HepG2 (cell line): ENCODE results near the gene HINT1. TPM values are rescaled to one million over a fixed set of nuclear protein-coding genes. Genes with fewer than 3 reads are reported as not detected.
A peak's percentile ranks its signal among the peaks of the same experiment; 100 is the strongest.

Experiments used
- FOXO4 ChIP-seq: sonication (generic); formaldehyde crosslinking; conservative IDR thresholded peaks from 2 replicates; pipeline ENCODE4 v1.8.1; 2023; ENCODE audit warnings: missing genetic modification reagents
- IKZF5 ChIP-seq: IDR thresholded peaks from 2 replicates; pipeline ENCODE4 v1.6.1; 2018; ENCODE audit warnings: missing genetic modification reagents, mild to moderate bottlenecking, missing compliant biosample characterization
- KAT2B ChIP-seq: fragments of 150-350 bp; IDR thresholded peaks from 2 replicates; pipeline ENCODE4 v1.6.1; 2014; ENCODE audit warnings: low read depth, low read length, borderline replicate concordance
- NFATC3 ChIP-seq: sonication (generic); formaldehyde crosslinking; IDR thresholded peaks from 2 replicates; pipeline ENCODE4 v1.5.1; 2020; ENCODE audit warnings: mild to moderate bottlenecking, missing genetic modification reagents
- NFKB2 ChIP-seq: sonication (generic); formaldehyde crosslinking; IDR thresholded peaks from 2 replicates; pipeline ENCODE4 v1.4.0; 2020; ENCODE audit warnings: missing genetic modification reagents, borderline replicate concordance
- PLRG1 ChIP-seq: fragments of 450-650 bp; conservative IDR thresholded peaks from 2 replicates; pipeline ENCODE4 v1.6.1; 2016
- POGZ ChIP-seq: sonication (generic); formaldehyde crosslinking; IDR thresholded peaks from 2 replicates; pipeline ENCODE4 v1.4.0; 2020; ENCODE audit warnings: mild to moderate bottlenecking, missing genetic modification reagents
- POLR2G ChIP-seq: fragments of 200-400 bp; formaldehyde crosslinking; IDR thresholded peaks from 2 replicates; pipeline ENCODE4 v1.6.1; 2018; ENCODE audit warnings: mild to moderate bottlenecking, low read depth, low read length, moderate library complexity
- RORA ChIP-seq: sonication (generic); formaldehyde crosslinking; IDR thresholded peaks from 2 replicates; pipeline ENCODE4 v1.5.0; 2020; ENCODE audit warnings: mild to moderate bottlenecking, missing genetic modification reagents, moderate library complexity
- U2AF2 ChIP-seq: fragments of 200-400 bp; formaldehyde crosslinking; IDR thresholded peaks from 2 replicates; pipeline ENCODE4 v1.6.1; 2017; ENCODE audit warnings: low read depth, mild to moderate bottlenecking, low read length
- UBTF ChIP-seq: sonication (generic); formaldehyde crosslinking; IDR thresholded peaks from 2 replicates; pipeline ENCODE4 v1.4.0; 2020; ENCODE audit warnings: mild to moderate bottlenecking, missing genetic modification reagents
- ZBTB38 ChIP-seq: sonication (generic); formaldehyde crosslinking; IDR thresholded peaks from 2 replicates; pipeline ENCODE4 v1.5.1; 2020; ENCODE audit warnings: mild to moderate bottlenecking, missing genetic modification reagents
- ZMYM3 ChIP-seq: sonication (generic); formaldehyde crosslinking; IDR thresholded peaks from 2 replicates; pipeline ENCODE4 v1.5.1; 2020; ENCODE audit warnings: mild to moderate bottlenecking, missing genetic modification reagents
- ZNF160 ChIP-seq: sonication (generic); formaldehyde crosslinking; IDR thresholded peaks from 2 replicates; pipeline ENCODE4 v1.8.0; 2022; ENCODE audit warnings: mild to moderate bottlenecking, inconsistent platforms, missing genetic modification reagents
- ZNF274 ChIP-seq: sonication (generic); formaldehyde crosslinking; IDR thresholded peaks from 2 replicates; pipeline ENCODE4 v1.5.1; 2020; ENCODE audit warnings: mild to moderate bottlenecking, missing genetic modification reagents
- ZNF430 ChIP-seq: sonication (generic); formaldehyde crosslinking; IDR thresholded peaks from 2 replicates; pipeline ENCODE4 v1.9.0; 2021; ENCODE audit warnings: mild to moderate bottlenecking, missing genetic modification reagents
- ZNF451 ChIP-seq: sonication (generic); formaldehyde crosslinking; IDR thresholded peaks from 2 replicates; pipeline ENCODE4 v1.5.0; 2020; ENCODE audit warnings: mild to moderate bottlenecking, missing genetic modification reagents
- ZNF562 ChIP-seq: sonication (generic); formaldehyde crosslinking; IDR thresholded peaks from 2 replicates; pipeline ENCODE4 v1.8.0; 2022; ENCODE audit warnings: missing genetic modification reagents, borderline replicate concordance
- ZNF644 ChIP-seq: IDR thresholded peaks from 2 replicates; pipeline ENCODE4 v1.6.1; 2016; ENCODE audit warnings: low read depth
- ZNF703 ChIP-seq: sonication (generic); formaldehyde crosslinking; IDR thresholded peaks from 2 replicates; pipeline ENCODE4 v1.5.1; 2020; ENCODE audit warnings: missing genetic modification reagents, mild to moderate bottlenecking, moderate library complexity, borderline replicate concordance
- ZNF709 ChIP-seq: sonication (generic); formaldehyde crosslinking; IDR thresholded peaks from 2 replicates; pipeline ENCODE4 v1.5.0; 2020; ENCODE audit warnings: mild to moderate bottlenecking, missing genetic modification reagents
- polyA plus RNA-seq, 8 experiments: library from polyadenylated mRNA; depleted of rRNA in 3 of 8; stranded (reverse) in 7 of 8; unstranded in 1 of 8; fragments of >200 nt; fragmentation: Illumina TruSeq in 4 of 8; extraction: Trizol in 4 of 8; gene quantifications; 2 replicates each; pipeline versions ENCODE4 v1.2.1 to v1.2.3, GENCODE V29; 2011 to 2016; ENCODE audit warnings: low read depth in 4 of 8, missing spikeins in 1 of 8, mixed read lengths in 1 of 8; ENCODE audit not compliant: insufficient read depth in 1 of 8
- total RNA-seq, 5 experiments: library from RNA; depleted of rRNA; stranded (reverse); fragments of >200 nt; fragmentation: Illumina TruSeq; extraction: Trizol; gene quantifications; 2 replicates each; pipeline ENCODE4 v1.2.3, GENCODE V29; 2016; ENCODE audit warnings: low read depth in 1 of 5
- TF ChIP-seq, protein P1 (sequence below): sonication (generic); formaldehyde crosslinking; IDR thresholded peaks from 2 replicates; pipeline ENCODE4 v1.4.0; 2020; ENCODE audit warnings: mild to moderate bottlenecking, missing genetic modification reagents
- TF ChIP-seq, protein P2 (sequence below): sonication (generic); formaldehyde crosslinking; IDR thresholded peaks from 2 replicates; pipeline ENCODE4 v1.4.0; 2020; ENCODE audit warnings: missing genetic modification reagents, low read depth, mild to moderate bottlenecking, borderline replicate concordance

HINT1 gene
- total and polyA plus RNA-seq, 2 of the 13 experiments (the other 11 are each of a cell fraction or from before 2014, with no cell fraction given), result 428 to 997 TPM

GRCh38 chr5:131164191-131165118, 601 bp downstream of the HINT1 start (continued):
- TF ChIP-seq UBTF (peak; percentile 97), POGZ (CRISPR knock-in tag) (no peak), ZNF451 (CRISPR knock-in tag) (peak; percentile 63; the same call in 1 of the 2 replicates), U2AF2 (no peak), ZNF703 (CRISPR knock-in tag) (no peak), KAT2B (no peak), NFATC3 (CRISPR knock-in tag) (no peak), ZMYM3 (CRISPR knock-in tag) (no peak), POLR2G (peak; percentile 4; the same call in 1 of the 2 replicates), NFKB2 (CRISPR knock-in tag) (no peak), ZNF430 (CRISPR knock-in tag) (no peak), FOXO4 (CRISPR knock-in tag) (no peak), RORA (CRISPR knock-in tag) (no peak), PLRG1 (no peak), ZNF160 (CRISPR knock-in tag) (peak; percentile 16; the same call in 1 of the 2 replicates), IKZF5 (CRISPR knock-in tag) (no peak), ZBTB38 (no peak; the same call in 1 of the 2 replicates), ZNF644 (CRISPR knock-in tag) (no peak), ZNF709 (CRISPR knock-in tag) (no peak), ZNF274 (CRISPR knock-in tag) (0 out of 2 replicates have a peak, but pooled peaks have one; percentile 26), ZNF562 (CRISPR knock-in tag) (no peak)
- TF ChIP-seq, protein P1, sequence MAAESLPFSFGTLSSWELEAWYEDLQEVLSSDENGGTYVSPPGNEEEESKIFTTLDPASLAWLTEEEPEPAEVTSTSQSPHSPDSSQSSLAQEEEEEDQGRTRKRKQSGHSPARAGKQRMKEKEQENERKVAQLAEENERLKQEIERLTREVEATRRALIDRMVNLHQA (CRISPR knock-in tag), result no peak
- TF ChIP-seq, protein P2, sequence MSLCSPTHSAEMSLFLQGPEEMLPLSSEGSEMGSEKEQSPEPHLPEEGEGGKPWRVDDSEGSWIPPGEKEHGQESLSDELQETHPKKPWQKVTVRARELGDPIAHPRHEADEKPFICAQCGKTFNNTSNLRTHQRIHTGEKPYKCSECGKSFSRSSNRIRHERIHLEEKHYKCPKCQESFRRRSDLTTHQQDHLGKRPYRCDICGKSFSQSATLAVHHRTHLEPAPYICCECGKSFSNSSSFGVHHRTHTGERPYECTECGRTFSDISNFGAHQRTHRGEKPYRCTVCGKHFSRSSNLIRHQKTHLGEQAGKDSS (CRISPR knock-in tag), result 0 out of 2 replicates have a peak, but pooled peaks have one; percentile 21
